ENCODE measurements around the gene AFF1.

AFF1 gene

GRCh38 chr4:87097075-87097474 lies 162.3 kb downstream of the AFF1 start:
- no peak overlapping the region for H3K4me3 ChIP-seq (ENCODE audit: control insufficient read depth, low read depth, low read length)
- no peak for DNase-seq (ENCODE audit: low read depth)

GRCh38 chr4:87100168-87100567 lies 165.4 kb downstream of the AFF1 start:
- DNase-seq (ENCODE audit: low read depth), result no peak
- TF ChIP-seq CTCF (conservative IDR thresholded peaks at IDR 0.05; ENCODE audit: control insufficient read depth, insufficient read depth, low read depth, low read length), result no peak
- H3K4me3 ChIP-seq (ENCODE audit: control insufficient read depth, low read depth, low read length), result no peak overlapping the region

More at GRCh38 chr4:87097075-87097474, 162.3 kb downstream of the AFF1 start:
- TF ChIP-seq CTCF (conservative IDR thresholded peaks at IDR 0.05; ENCODE audit: control insufficient read depth, insufficient read depth, low read depth, low read length), result no peak

- H3K4me3 ChIP-seq (ENCODE audit: control insufficient read depth, low read depth, low read length), result no peak overlapping the region
- no peak for TF ChIP-seq CTCF (conservative IDR thresholded peaks at IDR 0.05; ENCODE audit: control insufficient read depth, insufficient read depth, low read depth, low read length)
- peak; percentile 57 for DNase-seq (ENCODE audit: low read depth)
Measured at GRCh38 chr4:87101543-87102199, 166.9 kb downstream of the AFF1 start.

- peak; percentile 9 for DNase-seq (ENCODE audit: low read depth)
- H3K4me3 ChIP-seq (ENCODE audit: control insufficient read depth, low read depth, low read length), result no peak overlapping the region
- no peak for TF ChIP-seq CTCF (conservative IDR thresholded peaks at IDR 0.05; ENCODE audit: control insufficient read depth, insufficient read depth, low read depth, low read length)
Measured at GRCh38 chr4:87103086-87103485, 168.3 kb downstream of the AFF1 start.

GRCh38 chr4:87103691-87104187 lies 168.9 kb downstream of the AFF1 start:
- TF ChIP-seq CTCF (conservative IDR thresholded peaks at IDR 0.05; ENCODE audit: control insufficient read depth, insufficient read depth, low read depth, low read length), result no peak
- no peak overlapping the region for H3K4me3 ChIP-seq (ENCODE audit: control insufficient read depth, low read depth, low read length)
- peak; percentile 85 for DNase-seq (ENCODE audit: low read depth)

GRCh38 chr4:87105101-87105845 lies 170.5 kb downstream of the AFF1 start:
- no peak for TF ChIP-seq CTCF (conservative IDR thresholded peaks at IDR 0.05; ENCODE audit: control insufficient read depth, insufficient read depth, low read depth, low read length)
- DNase-seq (ENCODE audit: low read depth), result no peak
- H3K4me3 ChIP-seq (ENCODE audit: control insufficient read depth, low read depth, low read length), result no peak overlapping the region
